Smooth muscle cell (in vitro differentiated cells): ENCODE data around the gene CD160. TPM values are rescaled to one million over a fixed set of nuclear protein-coding genes. Genes with fewer than 3 reads are reported as not detected.
"Not testable (repeated sequence)": the region's sequence is repeated elsewhere in the genome, so short reads cannot be mapped to it uniquely, and the experiment has no call there.

Experiments used
- DNase-seq: peaks from one replicate; lab custom pipeline; 2025; ENCODE audit not compliant: unreplicated experiment; lab: John Stamatoyannopoulos, UW
- H2AFZ ChIP-seq: fragments of 200-600 bp; sonication (generic); 2 replicates; pipeline ENCODE4 v1.6.0; 2016; ENCODE audit warnings: antibody characterized with exemption, low read depth, mild to moderate bottlenecking
- H3F3A ChIP-seq: fragments of 200-600 bp; sonication (generic); 2 replicates; pipeline ENCODE4 v1.6.0; 2017; ENCODE audit warnings: antibody characterized with exemption, low read depth
- H3K27ac ChIP-seq: fragments of 200-600 bp; sonication (generic); 2 replicates; pipeline ENCODE4 v1.5.1; 2016; ENCODE audit warnings: low read depth, mild to moderate bottlenecking
- H3K27me3 ChIP-seq: fragments of 200-600 bp; sonication (generic); 2 replicates; pipeline ENCODE4 v1.6.1; 2016; ENCODE audit warnings: low read depth, mild to moderate bottlenecking
- H3K36me3 ChIP-seq: fragments of 200-600 bp; sonication (generic); 2 replicates; pipeline ENCODE4 v1.5.1; 2016; ENCODE audit warnings: low read depth
- H3K4me1 ChIP-seq: fragments of 200-600 bp; sonication (generic); 2 replicates; pipeline ENCODE4 v1.5.1; 2016; ENCODE audit warnings: low read depth
- H3K4me2 ChIP-seq: fragments of 200-600 bp; sonication (generic); 2 replicates; pipeline ENCODE4 v1.6.0; 2016; ENCODE audit warnings: mild to moderate bottlenecking
- H3K4me3 ChIP-seq: fragments of 200-600 bp; sonication (generic); 2 replicates; pipeline ENCODE4 v1.5.1; 2016; ENCODE audit warnings: mild to moderate bottlenecking
- H3K79me2 ChIP-seq: fragments of 200-600 bp; sonication (generic); 2 replicates; pipeline ENCODE4 v1.6.0; 2016; ENCODE audit warnings: low read depth, mild to moderate bottlenecking
- H3K9ac ChIP-seq: fragments of 200-600 bp; sonication (generic); 2 replicates; pipeline ENCODE4 v1.6.0; 2016; ENCODE audit warnings: low read depth
- H3K9me3 ChIP-seq: fragments of 200-600 bp; sonication (generic); replicated peaks from 2 replicates; pipeline ENCODE4 v1.5.1; 2016; ENCODE audit warnings: low read depth
- H4K20me1 ChIP-seq: fragments of 200-600 bp; sonication (generic); 2 replicates; pipeline ENCODE4 v1.6.0; 2016; ENCODE audit warnings: low read depth
- WGBS: methylation state at CpG from one replicate; pipeline ENCODE4 v1.1.7; 2016; ENCODE audit warnings: low lambda C conversion rate; 5-methylcytosine and 5-hydroxymethylcytosine counted together
- polyA plus RNA-seq: library from polyadenylated mRNA; unstranded; fragments of >200 nt; fragmentation: Nextera tagmentation; extraction: Ambion mirVana; gene quantifications from 2 replicates; pipeline ENCODE4 v1.2.1, GENCODE V29; 2016
- total RNA-seq: library from RNA; depleted of rRNA; stranded (reverse); fragments of >200 nt; gene quantifications from 2 replicates; pipeline ENCODE4 v1.2.3, GENCODE V29; 2014
- TF ChIP-seq, protein P1 (sequence below): fragments of 200-600 bp; sonication (generic); IDR thresholded peaks from 2 replicates; pipeline ENCODE4 v1.5.1; 2017; ENCODE audit warnings: borderline replicate concordance, mild to moderate bottlenecking, antibody characterized with exemption; ENCODE audit not compliant: insufficient read depth, poor library complexity, severe bottlenecking

CD160 gene
- total and polyA plus RNA-seq, 2 experiments from 2014 or later, result not detected

DNA sequence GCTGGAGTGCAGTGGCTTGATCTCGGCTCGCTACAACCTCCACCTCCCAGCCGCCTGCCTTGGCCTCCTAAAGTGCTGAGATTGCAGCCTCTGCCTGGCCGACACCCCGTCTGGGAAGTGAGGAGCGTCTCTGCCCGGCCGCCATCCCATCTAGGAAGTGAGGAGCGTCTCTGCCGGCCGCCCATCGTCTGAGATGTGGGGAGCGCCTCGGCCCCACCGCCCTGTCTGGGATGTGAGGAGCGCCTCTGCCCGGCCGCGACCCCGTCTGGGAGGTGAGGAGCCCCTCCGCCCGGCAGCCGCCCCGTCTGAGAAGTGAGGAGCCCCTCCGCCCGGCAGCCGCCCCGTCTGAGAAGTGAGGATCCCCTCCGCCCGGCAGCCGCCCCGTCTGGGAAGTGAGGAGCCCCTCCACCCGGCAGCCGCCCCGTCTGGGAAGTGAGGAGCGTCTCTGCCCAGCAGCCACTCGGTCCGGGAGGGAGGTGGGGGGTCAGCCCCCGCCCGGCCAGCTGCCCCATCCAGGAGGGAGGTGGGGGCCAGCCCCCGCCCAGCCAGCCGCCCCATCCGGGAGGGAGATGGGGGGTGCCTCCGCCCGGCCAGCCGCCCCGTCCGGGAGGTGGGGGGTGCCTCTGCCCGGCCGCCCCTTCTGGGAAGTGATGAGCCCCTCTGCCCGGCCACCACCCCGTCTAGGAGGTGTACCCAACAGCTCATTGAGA lies 45.1 kb downstream of the CD160 start:
- H3K4me2 ChIP-seq, H3K27me3 ChIP-seq, H3K27ac ChIP-seq, H3K4me3 ChIP-seq, H3K79me2 ChIP-seq, H3K9ac ChIP-seq, H3F3A ChIP-seq, H3K36me3 ChIP-seq, H3K9me3 ChIP-seq, H3K4me1 ChIP-seq, H2AFZ ChIP-seq, H4K20me1 ChIP-seq, DNase-seq: not testable (repeated sequence)
- 98% methylated on average over 33 of the region's 52 CpGs for WGBS

DNA sequence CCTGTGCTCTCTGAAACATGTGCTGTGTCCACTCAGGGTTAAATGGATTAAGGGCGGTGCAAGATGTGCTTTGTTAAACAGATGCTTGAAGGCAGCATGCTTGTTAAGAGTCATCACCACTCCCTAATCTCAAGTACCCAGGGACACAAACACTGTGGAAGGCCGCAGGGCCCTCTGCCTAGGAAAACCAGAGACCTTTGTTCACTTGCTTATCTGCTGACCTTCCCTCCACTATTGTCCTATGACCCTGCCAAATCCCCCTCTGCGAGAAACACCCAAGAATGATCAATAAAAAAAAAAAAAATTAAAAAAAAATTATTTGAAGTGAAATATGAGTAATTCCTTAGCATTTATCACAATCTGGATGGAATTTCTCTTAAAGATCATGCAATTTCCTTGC lies 45.8 kb downstream of the CD160 start:
- H4K20me1 ChIP-seq, H3K4me2 ChIP-seq, H3K4me3 ChIP-seq, H3K4me1 ChIP-seq, H3K9me3 ChIP-seq, H3F3A ChIP-seq, H3K79me2 ChIP-seq, H2AFZ ChIP-seq, H3K9ac ChIP-seq, H3K27ac ChIP-seq, DNase-seq, H3K36me3 ChIP-seq, H3K27me3 ChIP-seq: not testable (repeated sequence)
- 95% methylated on average over 2 of the region's 3 CpGs for WGBS

DNA sequence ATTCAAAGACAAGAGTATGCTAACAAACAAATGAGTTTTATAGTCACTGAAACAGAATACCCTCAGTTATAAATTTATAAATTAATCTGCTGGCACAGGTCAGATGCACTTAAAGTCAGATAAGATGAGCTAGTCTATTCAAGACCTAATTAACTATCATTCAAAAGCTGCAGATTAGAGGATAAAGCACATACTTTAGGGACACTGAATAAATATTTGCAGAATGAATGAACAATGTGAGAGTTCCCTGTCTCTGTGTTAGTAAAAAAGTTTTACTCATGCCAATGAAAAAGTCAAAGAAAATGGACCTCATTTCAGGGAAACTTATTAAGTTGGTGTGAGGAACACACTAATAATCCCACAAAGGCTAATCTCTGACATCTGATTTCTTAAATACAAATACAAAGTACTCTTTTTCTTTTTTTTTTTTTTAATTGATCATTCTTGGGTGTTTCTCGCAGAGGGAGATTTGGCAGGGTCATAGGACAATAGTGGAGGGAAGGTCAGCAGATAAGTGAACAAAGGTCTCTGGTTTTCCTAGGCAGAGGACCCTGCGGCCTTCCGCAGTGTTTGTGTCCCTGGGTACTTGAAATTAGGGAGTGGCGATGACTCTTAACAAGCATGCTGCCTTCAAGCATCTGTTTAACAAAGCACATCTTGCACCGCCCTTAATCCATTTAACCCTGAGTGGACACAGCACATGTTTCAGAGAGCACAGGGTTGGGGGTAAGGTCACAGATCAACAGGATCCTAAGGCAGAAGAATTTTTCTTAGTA lies 46.5 kb downstream of the CD160 start:
- H3K4me2 ChIP-seq, H3K79me2 ChIP-seq, H3K4me1 ChIP-seq, H3F3A ChIP-seq, H3K9me3 ChIP-seq, H3K4me3 ChIP-seq, H3K9ac ChIP-seq, H3K36me3 ChIP-seq, DNase-seq, H4K20me1 ChIP-seq, H2AFZ ChIP-seq, H3K27me3 ChIP-seq, H3K27ac ChIP-seq: not testable (repeated sequence)
- 94% methylated on average over 4 of the region's 5 CpGs for WGBS

DNA sequence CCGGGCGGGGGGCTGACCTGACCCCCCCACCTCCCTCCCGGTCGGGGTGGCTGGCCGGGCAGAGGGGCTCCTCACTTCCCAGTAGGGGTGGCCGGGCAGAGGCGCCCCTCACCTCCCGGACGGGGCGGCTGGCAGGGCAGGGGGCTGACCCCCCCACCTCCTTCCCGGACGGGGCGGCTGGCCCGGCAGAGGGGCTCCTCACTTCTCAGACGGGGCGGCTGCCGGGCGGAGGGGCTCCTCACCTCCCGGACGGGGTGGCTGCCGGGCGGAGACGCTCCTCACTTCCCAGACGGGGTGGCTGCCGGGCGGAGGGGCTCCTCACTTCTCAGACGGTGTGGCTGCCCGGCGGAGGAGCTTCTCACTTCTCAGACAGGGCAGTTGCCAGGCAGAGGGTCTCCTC lies 47.6 kb downstream of the CD160 start:
- not testable (repeated sequence) for H2AFZ ChIP-seq, H3K4me2 ChIP-seq, H3K4me3 ChIP-seq, DNase-seq, H3F3A ChIP-seq, H3K9ac ChIP-seq, H4K20me1 ChIP-seq, H3K79me2 ChIP-seq, H3K27ac ChIP-seq, H3K9me3 ChIP-seq, H3K4me1 ChIP-seq, H3K27me3 ChIP-seq
- WGBS, result 97% methylated on average over 20 of the region's 29 CpGs
- peaks cover 18% of the 10 kb centered on the region for H3K36me3 ChIP-seq

DNA sequence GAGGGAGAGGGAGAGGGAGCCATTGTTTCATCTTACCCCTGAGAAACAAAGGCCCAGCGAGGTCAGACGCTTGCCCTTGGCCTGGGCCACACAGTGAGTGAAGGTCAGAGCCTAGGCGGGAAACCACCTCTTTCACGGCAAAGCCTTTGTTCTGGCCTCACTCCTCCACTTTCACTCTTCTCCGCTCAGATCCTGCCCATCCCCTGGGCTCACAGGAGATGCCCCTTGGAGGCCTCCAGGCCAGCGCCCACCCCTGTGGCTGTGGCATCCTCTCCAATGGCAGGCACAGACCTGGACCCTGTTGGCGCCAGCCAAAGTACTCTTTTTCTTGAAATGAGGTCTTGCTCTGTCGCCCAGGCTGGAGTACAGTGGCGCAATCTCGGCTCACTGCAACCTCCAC lies 48.7 kb downstream of the CD160 start:
- H3K27me3 ChIP-seq, H3K4me1 ChIP-seq, H3K4me3 ChIP-seq, DNase-seq, H3K79me2 ChIP-seq, H3K27ac ChIP-seq, H3K9me3 ChIP-seq, H3F3A ChIP-seq, H3K4me2 ChIP-seq, H4K20me1 ChIP-seq, H2AFZ ChIP-seq, H3K9ac ChIP-seq: not testable (repeated sequence)
- WGBS, result over 99% methylated on average over 10 of the region's 10 CpGs
- peaks cover 18% of the 10 kb centered on the region for H3K36me3 ChIP-seq

DNA sequence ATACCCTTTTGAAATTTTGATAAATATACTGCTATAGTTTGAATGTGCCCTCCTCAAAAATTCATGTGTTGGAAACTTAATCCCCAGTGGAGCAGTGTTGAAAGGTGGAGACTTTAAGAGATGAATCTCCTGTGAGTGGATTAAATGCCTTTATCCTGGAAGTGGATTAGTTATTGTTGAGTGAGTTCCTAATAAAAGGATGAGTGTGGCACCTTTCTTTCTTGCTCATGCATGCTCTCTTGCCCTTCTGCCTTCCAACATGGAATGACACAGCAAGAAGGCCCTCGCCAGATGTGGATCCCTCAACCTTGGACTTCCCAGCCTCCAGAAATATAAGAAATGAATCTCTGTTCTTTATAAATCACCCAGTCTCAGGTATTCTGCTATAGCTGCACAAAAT lies 51.8 kb downstream of the CD160 start:
- Histone ChIP-seq H3K27ac (no peak overlapping the region), H3K4me1 (no peaks in the 10 kb centered on the region), H3F3A (no peaks in the 10 kb centered on the region), H2AFZ (no peak overlapping the region), H3K9ac (no peak overlapping the region), H3K79me2 (no peaks in the 10 kb centered on the region), H3K4me3 (no peak overlapping the region), H4K20me1 (no peaks in the 10 kb centered on the region), H3K36me3 (peaks cover 18% of the 10 kb centered on the region), H3K4me2 (no peak overlapping the region), H3K9me3 (no peaks in the 10 kb centered on the region), H3K27me3 (no peaks in the 10 kb centered on the region)
- 94% methylated on average over 1 of the region's 1 CpG for whole genome bisulfite sequencing
- no peak for DNase-seq
- TF ChIP-seq, protein P1, sequence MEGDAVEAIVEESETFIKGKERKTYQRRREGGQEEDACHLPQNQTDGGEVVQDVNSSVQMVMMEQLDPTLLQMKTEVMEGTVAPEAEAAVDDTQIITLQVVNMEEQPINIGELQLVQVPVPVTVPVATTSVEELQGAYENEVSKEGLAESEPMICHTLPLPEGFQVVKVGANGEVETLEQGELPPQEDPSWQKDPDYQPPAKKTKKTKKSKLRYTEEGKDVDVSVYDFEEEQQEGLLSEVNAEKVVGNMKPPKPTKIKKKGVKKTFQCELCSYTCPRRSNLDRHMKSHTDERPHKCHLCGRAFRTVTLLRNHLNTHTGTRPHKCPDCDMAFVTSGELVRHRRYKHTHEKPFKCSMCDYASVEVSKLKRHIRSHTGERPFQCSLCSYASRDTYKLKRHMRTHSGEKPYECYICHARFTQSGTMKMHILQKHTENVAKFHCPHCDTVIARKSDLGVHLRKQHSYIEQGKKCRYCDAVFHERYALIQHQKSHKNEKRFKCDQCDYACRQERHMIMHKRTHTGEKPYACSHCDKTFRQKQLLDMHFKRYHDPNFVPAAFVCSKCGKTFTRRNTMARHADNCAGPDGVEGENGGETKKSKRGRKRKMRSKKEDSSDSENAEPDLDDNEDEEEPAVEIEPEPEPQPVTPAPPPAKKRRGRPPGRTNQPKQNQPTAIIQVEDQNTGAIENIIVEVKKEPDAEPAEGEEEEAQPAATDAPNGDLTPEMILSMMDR, result no peak
